ENCODE data around the gene CPD.

Gene CPD

GRCh38 chr17:30517786-30518185, 139.1 kb downstream of the CPD start:
- DNase-seq, result no peak

GRCh38 chr17:30519166-30519565, 140.4 kb downstream of the CPD start:
- no peak for DNase-seq

Measured in activated naive CD4-positive, alpha-beta T cell treated with Interleukin-2 at 50 U/mL for 16 hours (primary cell).